ENCODE data around the gene NANOS3. TPM values are rescaled to one million over a fixed set of nuclear protein-coding genes. Genes with fewer than 3 reads are reported as not detected.

Gene NANOS3
- total RNA-seq, 1 donor from 2014 or later, result 0.69 TPM

- Mint-ChIP-seq H3K27ac (ENCODE audit: unreplicated experiment) (peak overlapping the region; percentile 3), H3K4me3 (ENCODE audit: unreplicated experiment) (peak overlapping the region; percentile 68)
- no peak for DNase-seq (ENCODE audit: low spot score)
Observed at GRCh38 chr19:13831537-13832467, 45.1 kb upstream of the NANOS3 start.

GRCh38 chr19:13833330-13834243 is 43.3 kb upstream of the NANOS3 start:
- Mint-ChIP-seq H3K36me3 (ENCODE audit: low read depth, unreplicated experiment) (peaks cover 22% of the 10 kb centered on the region), H3K27ac (ENCODE audit: unreplicated experiment) (peak overlapping the region; percentile 74), H3K27me3 (ENCODE audit: unreplicated experiment) (peaks cover 9% of the 10 kb centered on the region), H3K4me1 (ENCODE audit: unreplicated experiment) (peaks cover 7% of the 10 kb centered on the region), H3K9me3 (ENCODE audit: unreplicated experiment) (no peaks in the 10 kb centered on the region), H3K4me3 (ENCODE audit: unreplicated experiment) (peak overlapping the region; percentile 86)
- TF ChIP-seq CTCF (IDR thresholded peaks at IDR 0.05; ENCODE audit: unreplicated experiment), result peak; percentile 18
- peak; percentile 97 for DNase-seq (ENCODE audit: low spot score)

More at GRCh38 chr19:13831537-13832467, 45.1 kb upstream of the NANOS3 start:
- no peak for TF ChIP-seq CTCF (IDR thresholded peaks at IDR 0.05; ENCODE audit: unreplicated experiment)
- Mint-ChIP-seq H3K36me3 (ENCODE audit: low read depth, unreplicated experiment) (peaks cover 33% of the 10 kb centered on the region), H3K4me1 (ENCODE audit: unreplicated experiment) (peaks cover 4% of the 10 kb centered on the region), H3K9me3 (ENCODE audit: unreplicated experiment) (no peaks in the 10 kb centered on the region), H3K27me3 (ENCODE audit: unreplicated experiment) (peaks cover 14% of the 10 kb centered on the region)

GRCh38 chr19:13834244-13835069 is 42.5 kb upstream of the NANOS3 start:
- no peaks in the 10 kb centered on the region for H3K9me3 Mint-ChIP-seq (ENCODE audit: unreplicated experiment)
- TF ChIP-seq CTCF (IDR thresholded peaks at IDR 0.05; ENCODE audit: unreplicated experiment), result no peak
- H3K27ac Mint-ChIP-seq (ENCODE audit: unreplicated experiment), result peak overlapping the region; percentile 74
- no peak for DNase-seq (ENCODE audit: low spot score)
- H3K4me1 Mint-ChIP-seq (ENCODE audit: unreplicated experiment), result peaks cover 7% of the 10 kb centered on the region
- H3K27me3 Mint-ChIP-seq (ENCODE audit: unreplicated experiment), result peaks cover 9% of the 10 kb centered on the region
- peak overlapping the region; percentile 86 for H3K4me3 Mint-ChIP-seq (ENCODE audit: unreplicated experiment)
- H3K36me3 Mint-ChIP-seq (ENCODE audit: low read depth, unreplicated experiment), result peaks cover 17% of the 10 kb centered on the region

GRCh38 chr19:13835791-13836723 is 40.9 kb upstream of the NANOS3 start:
- Mint-ChIP-seq H3K4me3 (ENCODE audit: unreplicated experiment) (no peak overlapping the region), H3K27ac (ENCODE audit: unreplicated experiment) (peak overlapping the region; percentile 61), H3K4me1 (ENCODE audit: unreplicated experiment) (peaks cover 13% of the 10 kb centered on the region), H3K36me3 (ENCODE audit: low read depth, unreplicated experiment) (peaks cover 13% of the 10 kb centered on the region), H3K9me3 (ENCODE audit: unreplicated experiment) (no peaks in the 10 kb centered on the region), H3K27me3 (ENCODE audit: unreplicated experiment) (peaks cover 15% of the 10 kb centered on the region)
- TF ChIP-seq CTCF (IDR thresholded peaks at IDR 0.05; ENCODE audit: unreplicated experiment), result no peak
- DNase-seq (ENCODE audit: low spot score), result no peak

Measured in endothelial cell (in vitro differentiated cells).